ENCODE data around the gene KCNQ1. TPM values are rescaled to one million over a fixed set of nuclear protein-coding genes. Genes with fewer than 3 reads are reported as not detected.

The KCNQ1 gene
- total RNA-seq, 2 experiments from 2014 or later, result 8.7 to 9.5 TPM

- no peak overlapping the region for H3K4me3 Mint-ChIP-seq
- TF ChIP-seq CTCF (IDR thresholded peaks at IDR 0.05), result no peak
- DNase-seq (no peak), ATAC-seq (no peak)
- peaks cover under 1% of the 10 kb centered on the region for H3K4me1 Mint-ChIP-seq (ENCODE audit: low read depth)
- no peak overlapping the region for H3K27ac Mint-ChIP-seq
- H3K9me3 Mint-ChIP-seq, result no peaks in the 10 kb centered on the region
- H3K36me3 Mint-ChIP-seq (ENCODE audit: low read depth), result no peaks in the 10 kb centered on the region
- intact Hi-C loops (cut with micrococcal nuclease), result no loop called here
- H3K27me3 Mint-ChIP-seq, result no peaks in the 10 kb centered on the region
- CTCF ChIA-PET, result no interaction called here
- POLR2A ChIA-PET, result interaction anchor here (0.9 kb wide), 1 partner anchor 11 kb away, joined by 3 read pairs; no protein-coding TSS in a partner anchor
Observed at GRCh38 chr11:2803186-2804091, 358.6 kb downstream of the KCNQ1 start.

GRCh38 chr11:2804189-2804588, 359.4 kb downstream of the KCNQ1 start:
- H3K4me1 Mint-ChIP-seq (ENCODE audit: low read depth), result peaks cover 6% of the 10 kb centered on the region
- no peaks in the 10 kb centered on the region for H3K36me3 Mint-ChIP-seq (ENCODE audit: low read depth)
- no peak for TF ChIP-seq CTCF (IDR thresholded peaks at IDR 0.05)
- CTCF ChIA-PET, result no interaction called here
- no peaks in the 10 kb centered on the region for H3K9me3 Mint-ChIP-seq
- DNase-seq, result no peak
- POLR2A ChIA-PET, result interaction anchor here (0.7 kb wide), 1 partner anchor 10 kb away, joined by 3 read pairs; no protein-coding TSS in a partner anchor
- no peaks in the 10 kb centered on the region for H3K27me3 Mint-ChIP-seq
- intact Hi-C loops (cut with micrococcal nuclease), result no loop called here
- no peak overlapping the region for H3K4me3 Mint-ChIP-seq
- H3K27ac Mint-ChIP-seq, result no peak overlapping the region
- ATAC-seq, result no peak

- ChIA-PET CTCF (no interaction called here), POLR2A (interaction anchor here (0.7 kb wide), 1 partner anchor 10 kb away, joined by 3 read pairs; no protein-coding TSS in a partner anchor)
- Mint-ChIP-seq H3K4me3 (no peak overlapping the region), H3K27me3 (no peaks in the 10 kb centered on the region), H3K36me3 (ENCODE audit: low read depth) (no peaks in the 10 kb centered on the region), H3K27ac (no peak overlapping the region), H3K4me1 (ENCODE audit: low read depth) (peaks cover 12% of the 10 kb centered on the region), H3K9me3 (no peaks in the 10 kb centered on the region)
- ATAC-seq (no peak), DNase-seq (no peak)
- no peak for TF ChIP-seq CTCF (IDR thresholded peaks at IDR 0.05)
- intact Hi-C loops (cut with micrococcal nuclease), result no loop called here
Observed at GRCh38 chr11:2804701-2805387, 360.0 kb downstream of the KCNQ1 start.

GRCh38 chr11:2805388-2806056, 360.7 kb downstream of the KCNQ1 start:
- ChIA-PET POLR2A (no interaction called here), CTCF (no interaction called here)
- no peak overlapping the region for H3K27ac Mint-ChIP-seq
- no peak overlapping the region for H3K4me3 Mint-ChIP-seq
- intact Hi-C loops (cut with micrococcal nuclease), result no loop called here
- peaks cover 1% of the 10 kb centered on the region for H3K9me3 Mint-ChIP-seq
- TF ChIP-seq CTCF (IDR thresholded peaks at IDR 0.05), result no peak
- H3K36me3 Mint-ChIP-seq (ENCODE audit: low read depth), result no peaks in the 10 kb centered on the region
- no peak for ATAC-seq
- H3K4me1 Mint-ChIP-seq (ENCODE audit: low read depth), result peaks cover 12% of the 10 kb centered on the region
- H3K27me3 Mint-ChIP-seq, result no peaks in the 10 kb centered on the region
- DNase-seq, result no peak

Measured in activated CD8-positive, alpha-beta T cell treated with anti-CD3 and anti-CD28 coated beads for 36 hours (primary cell).